Stimulated activated CD8-positive, alpha-beta memory T cell treated with anti-CD3 and anti-CD28 coated beads, Interleukin-7, amount 100 ng/mL, for 24 hours (primary cell): ENCODE data around the gene MOK.

Source experiments
- DNase-seq: peaks from one replicate; pipeline ENCODE4 v3.0.0-alpha.2; 2020; ENCODE audit warnings: low read depth

Gene MOK

GRCh38 chr14:102283631-102284129 is 21.3 kb downstream of the MOK start:
- no peak for DNase-seq

DNA sequence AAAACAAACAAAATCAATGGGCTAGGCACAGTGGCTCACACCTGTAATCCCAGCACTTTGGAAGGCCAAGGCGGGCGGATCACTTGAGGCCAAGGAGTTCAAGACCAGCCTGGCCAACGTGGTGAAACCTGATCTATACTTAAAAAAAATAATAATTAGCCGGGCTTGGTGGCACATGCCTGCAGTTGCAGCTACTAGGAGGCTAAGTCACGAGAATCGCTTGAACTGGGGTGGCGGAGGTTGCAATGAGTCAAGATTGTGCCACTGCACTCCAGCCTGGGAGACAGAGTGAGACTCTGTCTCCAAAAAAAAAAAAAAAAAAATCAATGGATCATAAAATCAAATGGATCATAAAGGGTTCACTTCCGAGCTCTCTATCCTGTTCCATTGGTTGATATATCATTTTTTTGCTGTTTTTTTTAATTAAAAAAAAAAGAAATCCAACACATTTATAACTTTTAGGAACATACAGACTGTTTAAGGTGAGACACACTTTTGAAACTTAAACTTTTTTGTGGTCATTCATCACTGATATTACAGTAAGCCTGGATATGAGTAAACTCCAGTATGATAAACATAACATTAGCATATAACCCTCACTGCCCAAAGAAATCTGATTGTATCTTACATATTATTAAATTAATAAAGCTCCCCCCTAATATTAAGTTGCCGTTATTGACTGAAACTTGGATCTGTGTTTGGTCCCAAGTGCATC is 22.1 kb downstream of the MOK start:
- no peak for DNase-seq

GRCh38 chr14:102280376-102280962 is 24.5 kb downstream of the MOK start:
- no peak for DNase-seq

GRCh38 chr14:102279688-102280348 is 25.1 kb downstream of the MOK start:
- no peak for DNase-seq

- DNase-seq = no peak
Observed at GRCh38 chr14:102279282-102279681, 25.7 kb downstream of the MOK start.

GRCh38 chr14:102278631-102278935 is 26.4 kb downstream of the MOK start:
- DNase-seq = no peak

DNA sequence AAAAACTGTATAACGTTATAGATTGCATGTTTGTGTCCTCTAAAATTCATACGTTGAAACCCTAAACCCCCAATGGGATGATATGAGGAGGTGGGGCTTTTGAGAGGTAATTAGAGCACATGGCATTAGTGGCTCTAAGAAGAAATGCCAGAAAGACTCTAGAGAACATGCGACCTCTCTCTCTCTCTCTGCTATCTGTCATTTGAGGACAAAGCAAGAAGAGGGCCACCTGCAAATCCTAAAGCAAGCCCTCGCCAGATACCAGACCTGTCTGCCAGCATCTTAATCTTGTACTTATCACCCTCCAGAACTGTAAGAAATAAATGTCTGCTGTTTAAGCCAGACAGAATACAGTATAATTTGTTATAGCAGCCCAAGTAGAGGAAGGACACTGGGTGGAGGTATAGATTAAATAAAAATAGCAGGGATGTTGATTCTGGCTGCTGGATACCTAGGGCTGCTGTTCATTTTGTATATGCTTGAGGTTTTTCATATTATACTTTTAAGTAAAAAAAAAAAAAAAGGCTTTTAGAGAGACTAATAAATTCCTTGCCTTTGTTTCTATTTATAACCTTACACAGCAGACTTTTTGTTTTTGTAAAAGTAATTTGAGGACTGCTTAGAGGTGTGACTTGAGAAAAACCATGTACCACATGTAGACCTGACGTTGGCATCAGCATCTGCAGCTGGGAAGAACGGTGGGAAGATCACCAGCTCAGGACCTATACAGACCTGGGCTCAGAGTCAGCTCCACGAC is 26.9 kb downstream of the MOK start:
- DNase-seq = no peak

DNA sequence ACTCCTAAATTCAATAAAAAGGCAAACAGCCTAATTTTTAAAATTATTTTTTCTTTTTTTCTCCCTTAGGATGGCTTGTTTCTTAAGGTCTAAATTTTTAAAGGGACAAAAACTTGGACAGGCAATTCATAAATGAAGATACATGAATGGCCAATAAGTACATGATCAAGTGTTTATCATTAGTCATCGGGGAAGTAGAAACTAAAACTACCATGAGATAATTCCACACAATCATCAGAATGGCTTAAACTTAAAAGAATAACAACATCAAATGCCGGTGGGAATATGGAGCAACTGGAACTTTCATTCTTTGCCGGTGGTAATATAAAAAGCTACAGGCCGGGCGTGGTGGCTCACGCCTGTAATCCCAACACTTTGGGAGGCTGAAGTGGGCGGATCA is 29.1 kb downstream of the MOK start:
- DNase-seq = no peak

DNA sequence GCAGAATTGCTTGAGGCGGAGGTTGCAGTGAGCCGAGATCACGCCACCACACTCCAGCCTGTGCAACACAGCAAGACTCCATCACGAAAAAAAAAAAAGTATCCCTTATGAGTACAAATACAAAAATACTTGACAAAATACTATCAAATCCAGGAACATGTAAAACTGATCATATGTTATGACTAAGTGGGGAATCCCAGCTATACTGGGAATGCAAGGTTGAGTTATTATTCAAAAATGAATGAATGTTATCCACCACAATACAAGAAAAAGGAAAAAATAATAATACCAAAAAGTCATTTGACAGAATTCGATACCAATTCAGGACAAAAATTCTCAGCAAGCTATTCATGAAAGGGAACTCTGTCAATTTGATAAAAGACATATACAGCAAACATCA is 32.6 kb downstream of the MOK start:
- no peak for DNase-seq

DNA sequence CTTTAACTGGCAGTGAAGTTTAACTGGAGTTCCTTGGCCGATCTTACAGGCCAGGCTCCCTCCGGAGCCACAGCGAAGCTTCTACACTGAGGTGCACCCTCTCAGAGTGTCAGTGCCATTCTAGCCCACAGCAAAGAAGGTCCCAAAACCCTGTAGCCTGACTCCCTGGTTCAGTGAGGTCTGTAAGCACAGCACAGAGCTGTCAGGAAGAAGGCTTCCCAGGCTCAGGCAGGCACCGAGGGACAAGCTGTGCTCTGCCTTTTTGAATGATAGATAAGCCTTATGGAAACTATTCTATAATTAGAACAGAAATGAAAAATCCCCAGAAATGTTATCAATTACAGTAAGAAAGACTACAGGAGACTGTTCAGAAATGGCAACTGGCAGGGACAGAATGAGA is 40.2 kb downstream of the MOK start:
- DNase-seq = no peak

DNA sequence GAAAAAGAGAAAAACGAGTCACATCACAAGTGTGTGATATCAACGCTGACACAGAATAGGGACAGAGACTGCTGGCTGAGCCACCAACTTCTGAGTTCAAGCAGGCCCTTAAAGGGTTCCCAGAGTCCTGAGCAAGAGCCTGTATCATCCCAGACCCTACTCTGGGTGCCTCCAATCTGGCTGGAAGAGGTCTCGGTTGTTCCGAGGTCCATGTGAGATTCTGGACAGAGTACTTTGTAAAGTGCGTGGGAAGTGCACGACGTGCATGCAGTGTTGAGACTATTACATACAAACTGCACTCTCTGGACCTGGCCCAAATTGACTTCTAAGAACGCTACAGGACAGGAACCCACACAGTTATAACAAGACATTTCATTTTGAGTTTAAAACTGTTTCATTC is 40.6 kb downstream of the MOK start:
- DNase-seq = no peak

DNA sequence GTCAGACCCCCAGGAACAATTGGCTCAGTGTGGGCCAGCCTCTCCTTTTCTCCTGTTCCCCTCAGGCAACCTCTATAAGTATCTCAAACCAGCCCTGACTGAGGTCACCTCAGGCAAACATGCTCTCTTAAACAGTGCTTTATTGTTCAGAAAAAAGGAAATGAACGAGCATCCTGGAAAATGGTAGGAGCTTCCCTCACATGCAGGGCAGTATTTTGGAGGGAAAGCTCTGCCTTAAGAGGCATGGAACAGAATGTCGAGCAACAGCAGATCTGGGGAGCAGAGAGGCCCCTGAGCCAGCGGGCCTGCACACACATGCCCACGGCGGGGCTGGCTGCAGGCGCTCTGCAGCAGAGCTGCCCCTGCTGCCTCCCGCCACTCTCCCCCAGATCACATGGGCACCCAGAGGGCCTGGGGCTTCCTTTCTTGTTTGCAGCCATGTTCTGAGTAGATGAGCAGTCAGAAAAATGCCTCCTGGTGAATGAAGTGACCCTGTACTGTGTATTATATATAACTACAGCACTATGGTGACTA is 42.0 kb downstream of the MOK start:
- DNase-seq = no peak

GRCh38 chr14:102258136-102258535 is 46.8 kb downstream of the MOK start:
- DNase-seq = no peak

DNA sequence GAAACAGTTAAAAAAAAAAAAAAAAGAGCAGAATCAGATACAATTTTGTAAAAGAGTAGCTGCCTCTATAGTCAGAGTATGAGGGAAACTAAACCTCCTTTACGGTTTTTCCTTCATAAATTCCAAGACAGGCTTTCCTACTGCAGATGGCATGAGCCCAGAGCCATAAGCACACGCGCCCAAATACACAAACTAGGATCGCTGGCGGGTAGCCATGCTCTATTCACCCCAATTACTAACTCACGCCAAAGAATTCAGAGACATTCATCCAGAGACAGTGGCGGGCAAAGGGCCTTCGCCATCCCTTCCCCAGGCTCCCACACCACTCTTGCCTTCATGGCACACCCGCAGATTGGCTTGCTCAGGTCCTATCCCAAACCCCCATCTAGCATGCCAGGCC is 48.2 kb downstream of the MOK start:
- no peak for DNase-seq

DNA sequence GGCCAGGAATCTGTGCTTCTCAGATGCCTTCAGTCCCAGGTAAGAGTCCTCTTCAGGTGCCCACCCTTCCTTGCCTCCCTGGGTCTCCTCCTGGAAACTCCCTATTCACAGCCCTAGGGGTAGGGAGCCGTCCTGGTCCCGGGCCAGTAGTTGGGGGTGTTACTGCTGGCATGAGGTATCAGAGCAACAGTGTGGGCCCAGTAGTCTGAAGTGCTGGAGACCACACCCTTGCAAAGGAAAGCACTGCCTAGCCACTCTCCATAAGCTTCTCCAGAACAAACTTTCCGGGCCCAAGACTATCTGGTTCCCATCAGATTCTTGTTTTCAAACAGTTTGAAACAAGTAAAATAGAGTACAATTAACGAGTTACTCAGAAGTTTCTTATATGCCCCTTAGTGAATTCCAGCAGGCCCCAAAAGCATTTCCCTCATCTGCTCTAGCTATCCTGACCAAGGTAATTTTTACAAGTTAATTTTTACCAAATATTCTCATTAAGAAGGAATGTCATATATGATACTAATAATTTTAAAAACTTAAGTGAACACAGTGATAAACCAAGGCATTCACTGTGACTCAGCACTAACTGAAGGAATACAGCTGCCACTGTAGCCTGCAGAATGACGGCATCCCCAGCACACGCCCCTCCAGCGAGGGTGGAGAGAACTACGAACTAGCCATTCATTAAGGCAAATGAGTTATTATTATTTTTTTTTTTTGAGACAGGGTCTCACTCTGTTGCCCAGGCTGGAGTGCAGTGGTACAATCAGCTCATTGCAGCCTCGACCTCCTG is 49.4 kb downstream of the MOK start:
- no peak for DNase-seq

DNA sequence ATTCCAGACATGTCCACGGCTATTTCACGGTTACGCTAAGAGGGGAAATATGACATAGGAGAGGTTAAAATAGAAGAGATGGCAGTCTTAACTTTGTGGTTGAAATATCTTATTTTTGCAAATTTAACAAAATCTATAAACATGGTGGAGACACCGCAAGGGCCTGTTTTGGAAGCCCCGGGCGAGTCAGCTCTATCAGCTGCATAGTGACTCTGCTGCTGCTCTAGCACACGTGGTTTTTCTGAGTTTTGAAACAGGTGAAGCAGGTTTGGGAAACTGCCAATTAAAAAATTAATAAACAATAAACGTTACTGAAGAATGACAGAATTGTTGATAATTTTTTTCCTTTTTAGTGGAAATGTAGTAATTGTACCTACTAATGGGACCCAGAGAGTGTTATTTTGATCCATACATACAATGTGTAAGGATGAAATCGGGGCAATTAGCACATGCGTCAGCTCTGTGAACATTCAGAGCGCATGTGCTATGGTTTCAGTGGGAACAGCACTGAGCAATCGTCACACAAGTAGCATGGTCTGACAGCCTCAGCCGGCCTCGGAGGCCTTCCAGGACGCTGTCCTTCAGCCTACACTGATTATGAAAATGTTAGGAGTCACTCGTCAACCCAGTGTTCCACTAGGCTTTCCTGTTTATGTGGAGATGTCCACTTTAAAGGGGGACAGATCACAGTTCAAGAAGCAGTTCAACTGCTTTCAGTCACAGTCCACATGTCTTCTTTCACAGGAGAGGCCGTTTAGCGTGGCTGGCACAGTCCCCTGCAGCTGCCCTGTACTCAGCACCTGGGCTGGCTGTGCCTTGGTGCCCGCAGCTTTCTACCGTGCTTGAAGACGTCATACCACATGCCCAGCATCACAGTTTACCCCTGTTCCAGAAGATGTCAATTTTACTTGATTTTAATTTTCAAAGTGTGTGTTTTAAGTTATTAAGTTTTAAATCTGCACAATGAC is 51.8 kb downstream of the MOK start:
- DNase-seq = no peak

DNA sequence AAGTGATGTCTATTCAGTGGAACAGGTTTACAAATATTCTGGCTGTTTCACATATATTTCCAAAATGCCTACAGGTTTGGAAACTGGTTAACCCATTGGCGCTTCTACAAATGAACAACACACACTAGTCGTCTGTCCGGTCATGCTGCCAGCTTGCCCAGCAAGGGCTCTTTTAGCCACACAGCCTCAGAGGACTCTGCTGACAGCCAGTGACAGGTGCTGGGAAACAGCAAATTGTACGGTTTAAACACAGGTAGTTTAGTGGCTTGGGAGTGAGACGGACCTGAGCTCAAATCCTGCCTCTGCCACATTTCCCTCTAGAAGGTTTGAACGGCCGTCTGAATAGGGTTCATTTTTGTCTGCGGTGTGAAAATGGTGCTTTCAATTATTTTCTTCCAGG is 53.8 kb downstream of the MOK start:
- no peak for DNase-seq

DNA sequence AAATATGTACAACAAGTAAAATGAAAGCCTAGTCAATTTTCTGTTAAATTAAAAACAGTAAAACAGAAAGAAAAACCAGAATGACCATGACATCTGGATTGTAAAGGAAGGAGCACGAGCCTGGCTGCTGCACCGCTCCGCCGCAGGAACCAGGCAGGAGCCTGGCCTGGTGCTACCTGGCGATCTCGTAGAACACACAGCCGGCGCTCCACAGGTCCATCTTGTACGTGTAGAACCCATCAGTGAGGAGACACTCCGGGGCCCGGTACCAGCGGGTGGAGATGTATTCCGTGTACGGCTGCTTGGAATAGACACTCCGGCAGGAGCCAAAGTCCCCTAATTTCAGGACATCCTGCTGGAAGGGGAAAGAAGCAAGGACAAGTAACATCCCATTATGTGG is 54.3 kb downstream of the MOK start:
- no peak for DNase-seq

DNA sequence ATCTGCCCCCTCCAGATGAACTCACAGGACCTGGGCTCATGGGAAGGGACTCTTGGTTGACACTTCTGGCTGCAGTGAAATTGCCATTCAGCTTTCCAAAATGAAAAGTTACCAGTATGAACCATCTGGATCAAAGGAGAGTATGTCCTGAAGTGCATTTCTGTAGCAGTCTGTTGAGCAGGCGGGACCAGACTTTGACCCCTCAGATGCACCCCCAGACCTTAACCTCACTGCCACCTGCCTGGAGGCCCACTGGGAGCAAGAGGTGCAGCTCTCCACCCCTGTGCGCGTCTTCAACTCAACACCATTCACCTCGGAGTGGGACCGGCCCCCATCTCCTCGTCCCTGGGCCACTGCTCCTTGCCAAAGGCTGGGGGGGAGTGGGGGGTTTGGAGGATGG is 55.0 kb downstream of the MOK start:
- DNase-seq = no peak

- DNase-seq = no peak
Observed at GRCh38 chr14:102249041-102249440, 55.9 kb downstream of the MOK start.

DNA sequence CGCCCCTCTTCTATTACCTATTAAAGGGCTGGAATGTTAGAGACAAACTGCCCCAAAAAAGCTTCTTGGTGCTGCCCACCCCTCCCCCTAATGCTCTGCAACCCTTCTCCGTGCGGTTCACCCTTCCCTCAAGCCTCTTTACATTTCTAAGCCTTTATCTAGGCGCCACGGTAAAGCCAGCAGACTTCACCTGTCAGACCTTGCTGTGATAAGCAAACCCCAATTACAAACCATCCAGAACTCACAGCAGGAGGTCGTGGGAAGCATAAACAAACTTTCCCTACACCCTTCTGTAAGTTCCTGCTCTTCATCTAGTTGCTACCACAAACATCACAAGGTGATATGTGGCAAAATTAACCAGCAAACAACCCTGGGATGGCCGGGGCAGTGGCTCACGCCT is 56.8 kb downstream of the MOK start:
- no peak for DNase-seq
